ENCODE measurements around the gene MRTO4.
"Not testable (repeated sequence)": the region's sequence is repeated elsewhere in the genome, so short reads cannot be mapped to it uniquely, and the experiment has no call there.

MRTO4 gene

GRCh38 chr1:19262744-19263143 is 11.1 kb downstream of the MRTO4 start:
- CTCF ChIA-PET: interaction anchor here (0.5 to 1.3 kb wide), 4 partner anchors 11 to 665 kb away, joined by 3 to 4 read pairs (median 4); partner anchors contain the start of genes AKR7A2 and SLC66A1

GRCh38 chr1:19268445-19268844 is 16.8 kb downstream of the MRTO4 start:
- Histone ChIP-seq H3K36me3 (ENCODE audit: control insufficient read depth in 2 of 2, insufficient read depth in 1 of 2, low read length in 2 of 2) (peaks cover 0 to 19% of the 10 kb centered on the region in 2 experiments; a peak in 1 of 3 replicates), H3K27ac (ENCODE audit: extremely low read depth, low read depth, low read length) (no peak overlapping the region), H3K4me3 (ENCODE audit: low read depth, low read length) (no peak overlapping the region), H3K9me3 (ENCODE audit: control insufficient read depth, insufficient read depth, low read depth, low read length) (no peaks in the 10 kb centered on the region), H3K4me1 (ENCODE audit: control insufficient read depth, insufficient read depth, low read length) (no peaks in the 10 kb centered on the region)
- TF ChIP-seq ZNF10 (tag by site-specific recombination; IDR thresholded peaks at IDR 0.05) (no peak), MEIS1 (CRISPR knock-in tag; IDR thresholded peaks at IDR 0.05; ENCODE audit: borderline replicate concordance) (no peak), MZF1 (tag by site-specific recombination; IDR thresholded peaks at IDR 0.05; ENCODE audit: borderline replicate concordance) (no peak), ZNF544 (tag by site-specific recombination; IDR thresholded peaks at IDR 0.05) (no peak), ZFHX2 (tag by site-specific recombination; conservative IDR thresholded peaks at IDR 0.05) (no peak), KLF8 (tag by site-specific recombination; IDR thresholded peaks at IDR 0.05) (no peak)
- TF ChIP-seq, protein P1, sequence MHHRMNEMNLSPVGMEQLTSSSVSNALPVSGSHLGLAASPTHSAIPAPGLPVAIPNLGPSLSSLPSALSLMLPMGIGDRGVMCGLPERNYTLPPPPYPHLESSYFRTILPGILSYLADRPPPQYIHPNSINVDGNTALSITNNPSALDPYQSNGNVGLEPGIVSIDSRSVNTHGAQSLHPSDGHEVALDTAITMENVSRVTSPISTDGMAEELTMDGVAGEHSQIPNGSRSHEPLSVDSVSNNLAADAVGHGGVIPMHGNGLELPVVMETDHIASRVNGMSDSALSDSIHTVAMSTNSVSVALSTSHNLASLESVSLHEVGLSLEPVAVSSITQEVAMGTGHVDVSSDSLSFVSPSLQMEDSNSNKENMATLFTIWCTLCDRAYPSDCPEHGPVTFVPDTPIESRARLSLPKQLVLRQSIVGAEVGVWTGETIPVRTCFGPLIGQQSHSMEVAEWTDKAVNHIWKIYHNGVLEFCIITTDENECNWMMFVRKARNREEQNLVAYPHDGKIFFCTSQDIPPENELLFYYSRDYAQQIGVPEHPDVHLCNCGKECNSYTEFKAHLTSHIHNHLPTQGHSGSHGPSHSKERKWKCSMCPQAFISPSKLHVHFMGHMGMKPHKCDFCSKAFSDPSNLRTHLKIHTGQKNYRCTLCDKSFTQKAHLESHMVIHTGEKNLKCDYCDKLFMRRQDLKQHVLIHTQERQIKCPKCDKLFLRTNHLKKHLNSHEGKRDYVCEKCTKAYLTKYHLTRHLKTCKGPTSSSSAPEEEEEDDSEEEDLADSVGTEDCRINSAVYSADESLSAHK (tag by site-specific recombination; IDR thresholded peaks at IDR 0.05): no peak
- CTCF ChIA-PET: interaction anchor here (0.9 to 1.3 kb wide), 2 partner anchors 11 to 385 kb away, joined by 3 read pairs; no protein-coding TSS in a partner anchor
- POLR2A ChIA-PET: interaction anchor here (1.0 kb wide), 1 partner anchor 17 kb away, joined by 3 read pairs; the partner anchor contains the start of genes EMC1 and MRTO4

More at GRCh38 chr1:19262744-19263143, 11.1 kb downstream of the MRTO4 start:
- TF ChIP-seq ZNF138 (tag by site-specific recombination; IDR thresholded peaks at IDR 0.05; ENCODE audit: borderline replicate concordance): no peak
- TF ChIP-seq ZNF394 (tag by site-specific recombination; IDR thresholded peaks at IDR 0.05; ENCODE audit: borderline replicate concordance): no peak
- TF ChIP-seq KLF1 (tag by site-specific recombination; IDR thresholded peaks at IDR 0.05): no peak
- TF ChIP-seq ZNF610 (tag by site-specific recombination; IDR thresholded peaks at IDR 0.05; ENCODE audit: borderline replicate concordance): no peak
- no peak for TF ChIP-seq PRDM6 (tag by site-specific recombination; IDR thresholded peaks at IDR 0.05)
- no peak for TF ChIP-seq ZNF280D (tag by site-specific recombination; IDR thresholded peaks at IDR 0.05)
- TF ChIP-seq ZNF785 (tag by site-specific recombination; IDR thresholded peaks at IDR 0.05): no peak
- TF ChIP-seq OVOL3 (tag by site-specific recombination; IDR thresholded peaks at IDR 0.05): no peak
- TF ChIP-seq ZXDB (tag by site-specific recombination; IDR thresholded peaks at IDR 0.05): no peak
- TF ChIP-seq, protein P2, sequence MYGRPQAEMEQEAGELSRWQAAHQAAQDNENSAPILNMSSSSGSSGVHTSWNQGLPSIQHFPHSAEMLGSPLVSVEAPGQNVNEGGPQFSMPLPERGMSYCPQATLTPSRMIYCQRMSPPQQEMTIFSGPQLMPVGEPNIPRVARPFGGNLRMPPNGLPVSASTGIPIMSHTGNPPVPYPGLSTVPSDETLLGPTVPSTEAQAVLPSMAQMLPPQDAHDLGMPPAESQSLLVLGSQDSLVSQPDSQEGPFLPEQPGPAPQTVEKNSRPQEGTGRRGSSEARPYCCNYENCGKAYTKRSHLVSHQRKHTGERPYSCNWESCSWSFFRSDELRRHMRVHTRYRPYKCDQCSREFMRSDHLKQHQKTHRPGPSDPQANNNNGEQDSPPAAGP (tag by site-specific recombination; IDR thresholded peaks at IDR 0.05): no peak
- Histone ChIP-seq H3K4me1 (ENCODE audit: control insufficient read depth, insufficient read depth, low read length) (no peaks in the 10 kb centered on the region), H3K36me3 (ENCODE audit: control insufficient read depth in 2 of 2, insufficient read depth in 1 of 2, low read length in 2 of 2) (peaks cover 6 to 47% of the 10 kb centered on the region in 2 experiments; a peak in 2 of 3 replicates), H3K27ac (ENCODE audit: extremely low read depth, low read depth, low read length) (no peak overlapping the region), H3K4me3 (ENCODE audit: low read depth, low read length) (no peak overlapping the region), H3K9me3 (ENCODE audit: control insufficient read depth, insufficient read depth, low read depth, low read length) (no peaks in the 10 kb centered on the region)
- POLR2A ChIA-PET: no interaction called here

DNA sequence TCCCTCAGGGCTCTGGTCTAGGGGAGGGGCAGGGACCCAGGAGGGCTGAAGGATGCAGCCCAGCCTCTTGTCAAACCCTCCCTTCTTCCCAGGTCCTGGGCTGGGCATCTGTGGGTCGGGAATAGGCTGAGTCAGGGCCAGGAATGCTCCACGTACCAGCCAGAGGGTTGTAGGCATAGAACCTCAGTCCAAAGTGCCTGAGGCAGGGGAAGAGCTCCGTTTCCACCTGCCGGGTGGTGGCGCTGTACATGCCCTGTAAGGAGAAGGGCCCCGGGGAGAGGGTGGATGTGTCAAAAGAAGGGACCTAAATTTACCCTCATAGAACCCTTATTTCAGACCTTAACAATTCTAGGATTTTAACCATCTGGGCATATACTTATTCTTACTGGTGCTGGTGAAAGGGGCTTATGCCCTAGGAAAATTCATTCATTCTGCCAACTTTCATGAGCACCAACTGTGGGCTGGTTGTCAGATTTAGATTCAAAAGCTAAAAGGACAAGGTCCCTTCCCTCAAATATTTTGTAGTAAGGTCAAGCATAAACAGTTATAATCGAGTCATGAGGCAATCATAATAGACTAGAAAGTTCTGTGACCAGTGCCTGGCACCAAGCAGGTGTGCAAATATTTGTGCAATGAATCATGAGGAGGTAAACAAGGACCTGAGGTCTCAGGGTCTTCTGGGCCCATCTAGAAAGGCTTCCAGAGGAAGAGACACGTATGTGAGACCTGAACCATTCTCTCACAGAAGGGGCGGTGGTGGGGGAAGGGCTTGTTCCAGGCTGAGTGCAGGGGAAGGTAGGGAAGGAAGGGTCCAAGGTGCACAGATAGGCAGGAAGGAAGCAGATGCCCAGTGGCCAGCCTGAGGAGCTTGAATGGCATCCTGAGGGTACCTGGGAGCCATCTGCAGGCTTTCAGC is 18.1 kb downstream of the MRTO4 start:
- POLR2A ChIA-PET: not testable (repeated sequence)
- CTCF ChIA-PET: interaction anchor here (0.6 to 1.3 kb wide), 5 partner anchors 9 to 384 kb away, joined by 3 read pairs; no protein-coding TSS in a partner anchor
- peaks cover 0 to 22% of the 10 kb centered on the region in 2 experiments; a peak in 1 of 3 replicates for H3K36me3 ChIP-seq (ENCODE audit: control insufficient read depth in 2 of 2, insufficient read depth in 1 of 2, low read length in 2 of 2)

More for the DNA sequence above, 18.1 kb downstream of the MRTO4 start:
- not testable (repeated sequence) for H3K9me3 ChIP-seq (ENCODE audit: control insufficient read depth, insufficient read depth, low read depth, low read length); H3K27ac ChIP-seq (ENCODE audit: extremely low read depth, low read depth, low read length); H3K4me3 ChIP-seq (ENCODE audit: low read depth, low read length); H3K4me1 ChIP-seq (ENCODE audit: control insufficient read depth, insufficient read depth, low read length)

Data from HEK293 (cell line).